ENCODE measurements around the gene OGFOD3. TPM values are rescaled to one million over a fixed set of nuclear protein-coding genes. Genes with fewer than 3 reads are reported as not detected.
"Not testable (repeated sequence)": the region's sequence is repeated elsewhere in the genome, so short reads cannot be mapped to it uniquely, and the experiment has no call there.

The OGFOD3 gene
- total RNA-seq, 1 donor from 2014 or later: 28.5 TPM

- intact Hi-C loops (cut with micrococcal nuclease); DNase-seq; ATAC-seq: not testable (repeated sequence)
Observed at GRCh38 chr17:82382220-82382932, 36.0 kb downstream of the OGFOD3 start.

GRCh38 chr17:82381703-82382009 lies 36.7 kb downstream of the OGFOD3 start:
- intact Hi-C loops (cut with micrococcal nuclease); DNase-seq; ATAC-seq: not testable (repeated sequence)

GRCh38 chr17:82380860-82381702 lies 37.3 kb downstream of the OGFOD3 start:
- DNase-seq (no peak), ATAC-seq (no peak)
- intact Hi-C loops (cut with micrococcal nuclease): no loop called here

GRCh38 chr17:82378741-82379021 lies 39.7 kb downstream of the OGFOD3 start:
- intact Hi-C loops (cut with micrococcal nuclease): no loop called here

GRCh38 chr17:82377924-82378740 lies 40.3 kb downstream of the OGFOD3 start:
- no peak for ATAC-seq
- no peak for DNase-seq
- intact Hi-C loops (cut with micrococcal nuclease): no loop called here

More at GRCh38 chr17:82378741-82379021, 39.7 kb downstream of the OGFOD3 start:
- ATAC-seq: no peak
- no peak for DNase-seq

- ATAC-seq; intact Hi-C loops (cut with micrococcal nuclease); DNase-seq: not testable (repeated sequence)
Observed at GRCh38 chr17:82377294-82377693, 41.1 kb downstream of the OGFOD3 start.

- no peak for ATAC-seq
- intact Hi-C loops (cut with micrococcal nuclease): no loop called here
- DNase-seq: no peak
Observed at GRCh38 chr17:82376042-82376730, 42.2 kb downstream of the OGFOD3 start.

GRCh38 chr17:82375359-82376041 lies 42.9 kb downstream of the OGFOD3 start:
- ATAC-seq (no peak), DNase-seq (no peak)
- intact Hi-C loops (cut with micrococcal nuclease): no loop called here

- DNase-seq: no peak
- intact Hi-C loops (cut with micrococcal nuclease): no loop called here
Observed at GRCh38 chr17:82374626-82375331, 43.6 kb downstream of the OGFOD3 start.

GRCh38 chr17:82373731-82374625 lies 44.4 kb downstream of the OGFOD3 start:
- ATAC-seq (no peak), DNase-seq (no peak)
- intact Hi-C loops (cut with micrococcal nuclease): no loop called here

More at GRCh38 chr17:82374626-82375331, 43.6 kb downstream of the OGFOD3 start:
- ATAC-seq: no peak

GRCh38 chr17:82373072-82373452 lies 45.3 kb downstream of the OGFOD3 start:
- ATAC-seq; DNase-seq; intact Hi-C loops (cut with micrococcal nuclease): not testable (repeated sequence)

GRCh38 chr17:82372249-82373071 lies 45.9 kb downstream of the OGFOD3 start:
- intact Hi-C loops (cut with micrococcal nuclease): no loop called here

GRCh38 chr17:82371333-82372248 lies 46.8 kb downstream of the OGFOD3 start, which contains the start of gene UTS2R:
TSS of gene UTS2R (plus strand) at chr17:82371765. CDS start at chr17:82374325, 2,560 bp downstream.
- DNase-seq: no peak
- ATAC-seq: peak; percentile 51
- intact Hi-C loops (cut with micrococcal nuclease): no loop called here

More at GRCh38 chr17:82372249-82373071, 45.9 kb downstream of the OGFOD3 start:
- DNase-seq: no peak
- ATAC-seq: peak; percentile 43

- DNase-seq (no peak), ATAC-seq (peak; percentile 31)
- intact Hi-C loops (cut with micrococcal nuclease): no loop called here
Observed at GRCh38 chr17:82370471-82371332, 47.7 kb downstream of the OGFOD3 start.
